Endodermal cell (in vitro differentiated cells): ENCODE measurements around the gene SUN1. TPM values are rescaled to one million over a fixed set of nuclear protein-coding genes. Genes with fewer than 3 reads are reported as not detected.

Experiments
- DNase-seq: peaks from one replicate; pipeline ENCODE4 v3.0.0-alpha.2; 2017
- H3K27ac ChIP-seq: 2 replicates; pipeline ENCODE4 v1.5.1; 2013; ENCODE audit warnings: mild to moderate bottlenecking, low read depth, low read length, moderate library complexity
- H3K27me3 ChIP-seq: 2 replicates; pipeline ENCODE4 v1.6.1; 2013; ENCODE audit warnings: mild to moderate bottlenecking, low read length, moderate library complexity; ENCODE audit not compliant: insufficient read depth, control insufficient read depth, poor library complexity, severe bottlenecking
- H3K36me3 ChIP-seq: 2 replicates; pipeline ENCODE4 v1.7.0; 2013; ENCODE audit warnings: mild to moderate bottlenecking, low read length, moderate library complexity; ENCODE audit not compliant: control insufficient read depth, insufficient read depth
- H3K4me1 ChIP-seq: one replicate; pipeline ENCODE4 v1.7.0; 2013; ENCODE audit warnings: low read length; ENCODE audit not compliant: control insufficient read depth, insufficient read depth
- H3K4me3 ChIP-seq: 2 replicates; pipeline ENCODE4 v1.5.1; 2013; ENCODE audit warnings: mild to moderate bottlenecking, low read length, moderate library complexity
- H3K9ac ChIP-seq: 2 replicates; pipeline ENCODE4 v1.6.1; 2013; ENCODE audit warnings: mild to moderate bottlenecking, low read length, moderate library complexity; ENCODE audit not compliant: poor library complexity, severe bottlenecking; ENCODE audit errors: extremely low read depth
- H3K9me3 ChIP-seq: 2 replicates; pipeline ENCODE4 v1.6.1; 2013; ENCODE audit warnings: mild to moderate bottlenecking, low read length, moderate library complexity; ENCODE audit not compliant: control insufficient read depth
- H3K27ac Mint-ChIP-seq: 2 replicates; pipeline ENCODE4 v1.8.0; 2020; ENCODE audit warnings: mixed read lengths
- H3K27me3 Mint-ChIP-seq: 2 replicates; pipeline ENCODE4 v1.8.0; 2021; ENCODE audit warnings: mild to moderate bottlenecking, mixed read lengths; ENCODE audit not compliant: insufficient read depth
- H3K36me3 Mint-ChIP-seq: 2 replicates; pipeline ENCODE4 v1.8.0; 2020; ENCODE audit warnings: low read depth, mixed read lengths
- H3K4me1 Mint-ChIP-seq: 2 replicates; pipeline ENCODE4 v1.8.0; 2020; ENCODE audit warnings: mixed read lengths
- H3K4me3 Mint-ChIP-seq: 2 replicates; pipeline ENCODE4 v1.8.0; 2020; ENCODE audit warnings: mild to moderate bottlenecking, moderate library complexity, mixed read lengths
- H3K9me3 Mint-ChIP-seq: 2 replicates; pipeline ENCODE4 v1.8.0; 2020; ENCODE audit warnings: mild to moderate bottlenecking, mixed read lengths
- WGBS, 2 experiments: methylation state at CpG; one replicate each; pipeline versions ENCODE4 v1.1.5 to v1.1.7; 2013; ENCODE audit warnings: missing lambda C conversion rate in 2 of 2, mixed read lengths in 1 of 2; ENCODE audit not compliant: insufficient coverage in 1 of 2, insufficient read length in 1 of 2; 5-methylcytosine and 5-hydroxymethylcytosine counted together
- total RNA-seq, 2 donors: library from RNA; stranded (reverse); fragmentation: NEBNext Ultra II Directional in 1 of 2; extraction: Animal tissue kit (Norgen Biotek cat#: 25700) in 1 of 2; gene quantifications; 2 replicates in 1 of 2; 3 replicates in 1 of 2; pipeline ENCODE4 v1.2.1, GENCODE V29; 2021
- TF ChIP-seq, protein P1 (sequence below): fragments of 200-600 bp; sonication (generic); conservative IDR thresholded peaks from 2 replicates; pipeline ENCODE4 v1.5.0; 2021; ENCODE audit warnings: antibody characterized with exemption, mild to moderate bottlenecking

SUN1 gene
- total RNA-seq, 2 donors from 2014 or later: 133 to 136 TPM

GRCh38 chr7:783556-784490 lies 48.5 kb upstream of the SUN1 start:
- no peaks in the 10 kb centered on the region for H3K27me3 Mint-ChIP-seq
- no peaks in the 10 kb centered on the region for H3K27me3 ChIP-seq
- H3K36me3 Mint-ChIP-seq: peaks cover 75% of the 10 kb centered on the region
- peaks cover 47% of the 10 kb centered on the region for H3K36me3 ChIP-seq
- no peak overlapping the region for H3K4me3 ChIP-seq
- no peaks in the 10 kb centered on the region for H3K4me1 Mint-ChIP-seq
- no peaks in the 10 kb centered on the region for H3K4me1 ChIP-seq
- no peak overlapping the region for H3K27ac Mint-ChIP-seq
- DNase-seq: no peak
- WGBS, 2 experiments: 92 to 96% methylated on average over 28 to 35 of the region's 36 CpGs
- peaks cover 3% of the 10 kb centered on the region for H3K9me3 Mint-ChIP-seq
- H3K4me3 Mint-ChIP-seq: no peak overlapping the region
- TF ChIP-seq, protein P1, sequence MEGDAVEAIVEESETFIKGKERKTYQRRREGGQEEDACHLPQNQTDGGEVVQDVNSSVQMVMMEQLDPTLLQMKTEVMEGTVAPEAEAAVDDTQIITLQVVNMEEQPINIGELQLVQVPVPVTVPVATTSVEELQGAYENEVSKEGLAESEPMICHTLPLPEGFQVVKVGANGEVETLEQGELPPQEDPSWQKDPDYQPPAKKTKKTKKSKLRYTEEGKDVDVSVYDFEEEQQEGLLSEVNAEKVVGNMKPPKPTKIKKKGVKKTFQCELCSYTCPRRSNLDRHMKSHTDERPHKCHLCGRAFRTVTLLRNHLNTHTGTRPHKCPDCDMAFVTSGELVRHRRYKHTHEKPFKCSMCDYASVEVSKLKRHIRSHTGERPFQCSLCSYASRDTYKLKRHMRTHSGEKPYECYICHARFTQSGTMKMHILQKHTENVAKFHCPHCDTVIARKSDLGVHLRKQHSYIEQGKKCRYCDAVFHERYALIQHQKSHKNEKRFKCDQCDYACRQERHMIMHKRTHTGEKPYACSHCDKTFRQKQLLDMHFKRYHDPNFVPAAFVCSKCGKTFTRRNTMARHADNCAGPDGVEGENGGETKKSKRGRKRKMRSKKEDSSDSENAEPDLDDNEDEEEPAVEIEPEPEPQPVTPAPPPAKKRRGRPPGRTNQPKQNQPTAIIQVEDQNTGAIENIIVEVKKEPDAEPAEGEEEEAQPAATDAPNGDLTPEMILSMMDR: no peak
- peaks cover 4% of the 10 kb centered on the region for H3K9me3 ChIP-seq
- no peak overlapping the region for H3K27ac ChIP-seq
- H3K9ac ChIP-seq: no peak overlapping the region

GRCh38 chr7:784971-785370 lies 47.3 kb upstream of the SUN1 start:
- Histone ChIP-seq H3K27me3 (no peaks in the 10 kb centered on the region), H3K36me3 (peaks cover 50% of the 10 kb centered on the region), H3K27ac (no peak overlapping the region), H3K9ac (no peak overlapping the region), H3K4me1 (no peaks in the 10 kb centered on the region), H3K9me3 (peaks cover 5% of the 10 kb centered on the region), H3K4me3 (no peak overlapping the region)
- no peaks in the 10 kb centered on the region for H3K27me3 Mint-ChIP-seq
- no peak overlapping the region for H3K27ac Mint-ChIP-seq
- H3K4me1 Mint-ChIP-seq: no peaks in the 10 kb centered on the region
- peaks cover 4% of the 10 kb centered on the region for H3K9me3 Mint-ChIP-seq
- H3K36me3 Mint-ChIP-seq: peaks cover 75% of the 10 kb centered on the region
- WGBS, 2 experiments: 94 to 96% methylated on average over 20 to 21 of the region's 21 CpGs
- no peak for DNase-seq
- H3K4me3 Mint-ChIP-seq: no peak overlapping the region
- TF ChIP-seq, protein P1: no peak

DNA sequence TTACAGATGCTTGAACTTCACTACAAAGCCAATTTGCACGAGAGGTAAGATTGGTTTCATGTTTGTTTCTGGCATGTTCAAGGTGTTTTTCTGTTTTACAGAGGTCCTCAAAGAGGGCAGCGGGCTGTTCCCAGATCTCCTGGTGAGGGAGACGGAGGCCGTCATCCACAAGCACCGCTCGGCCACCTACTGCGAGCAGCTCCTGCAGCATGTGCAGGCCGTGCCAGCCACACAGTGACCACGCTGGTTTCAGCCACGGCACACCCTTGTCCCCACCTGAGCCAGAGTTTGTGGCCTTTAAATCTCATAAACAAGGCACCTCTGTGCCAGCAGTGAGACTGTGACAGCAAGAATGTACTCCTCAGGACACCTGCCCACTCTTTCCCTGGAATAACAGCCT lies 46.9 kb upstream of the SUN1 start:
- peaks cover 71% of the 10 kb centered on the region for H3K36me3 Mint-ChIP-seq
- no peaks in the 10 kb centered on the region for H3K27me3 Mint-ChIP-seq
- H3K9me3 Mint-ChIP-seq: peaks cover 4% of the 10 kb centered on the region
- no peak overlapping the region for H3K27ac Mint-ChIP-seq
- no peak overlapping the region for H3K4me3 Mint-ChIP-seq
- H3K9me3 ChIP-seq: peaks cover 5% of the 10 kb centered on the region
- 92 to 95% methylated on average over 10 of the region's 10 CpGs for WGBS, 2 experiments
- TF ChIP-seq, protein P1: no peak
- no peaks in the 10 kb centered on the region for H3K27me3 ChIP-seq
- no peak overlapping the region for H3K4me3 ChIP-seq
- no peaks in the 10 kb centered on the region for H3K4me1 ChIP-seq
- no peaks in the 10 kb centered on the region for H3K4me1 Mint-ChIP-seq
- H3K27ac ChIP-seq: no peak overlapping the region
- DNase-seq: no peak
- H3K36me3 ChIP-seq: peaks cover 46% of the 10 kb centered on the region
- H3K9ac ChIP-seq: no peak overlapping the region
